ENCODE measurements around the gene ATP8A2.

The ATP8A2 gene

GRCh38 chr13:25727250-25727649, 355.5 kb downstream of the ATP8A2 start:
- no peak for DNase-seq (ENCODE audit: low read depth, low spot score)

- no peak for DNase-seq (ENCODE audit: low read depth, low spot score)
These were observed 356.0 kb downstream of the ATP8A2 start for GRCh38 chr13:25727810-25728209.

- no peak for DNase-seq (ENCODE audit: low read depth, low spot score)
These were observed 357.4 kb downstream of the ATP8A2 start for GRCh38 chr13:25729201-25729600.

GRCh38 chr13:25731037-25731436, 359.3 kb downstream of the ATP8A2 start:
- no peak for DNase-seq (ENCODE audit: low read depth, low spot score)

- DNase-seq (ENCODE audit: low read depth, low spot score), result no peak
These were observed 359.8 kb downstream of the ATP8A2 start for GRCh38 chr13:25731536-25731935.

GRCh38 chr13:25732111-25732865, 360.5 kb downstream of the ATP8A2 start:
- DNase-seq (ENCODE audit: low read depth, low spot score), result no peak

- DNase-seq (ENCODE audit: low read depth, low spot score), result no peak
These were observed 361.3 kb downstream of the ATP8A2 start for GRCh38 chr13:25733001-25733491.

- no peak for DNase-seq (ENCODE audit: low read depth, low spot score)
These were observed 362.1 kb downstream of the ATP8A2 start for GRCh38 chr13:25733696-25734435.

- DNase-seq (ENCODE audit: low read depth, low spot score), result no peak
These were observed 366.8 kb downstream of the ATP8A2 start for GRCh38 chr13:25738342-25739196.

- DNase-seq (ENCODE audit: low read depth, low spot score), result no peak
These were observed 367.6 kb downstream of the ATP8A2 start for GRCh38 chr13:25739376-25739775.

GRCh38 chr13:25741796-25742195, 370.0 kb downstream of the ATP8A2 start:
- DNase-seq (ENCODE audit: low read depth, low spot score), result no peak

- no peak for DNase-seq (ENCODE audit: low read depth, low spot score)
These were observed 370.4 kb downstream of the ATP8A2 start for GRCh38 chr13:25742220-25742619.

- DNase-seq (ENCODE audit: low read depth, low spot score), result no peak
These were observed 371.6 kb downstream of the ATP8A2 start for GRCh38 chr13:25743421-25743820.

GRCh38 chr13:25744178-25744577, 372.4 kb downstream of the ATP8A2 start:
- no peak for DNase-seq (ENCODE audit: low read depth, low spot score)

GRCh38 chr13:25746131-25746530, 374.4 kb downstream of the ATP8A2 start:
- no peak for DNase-seq (ENCODE audit: low read depth, low spot score)

GRCh38 chr13:25752957-25753551, 381.3 kb downstream of the ATP8A2 start:
- DNase-seq (ENCODE audit: low read depth, low spot score), result peak; percentile 30

GRCh38 chr13:25753976-25754375, 382.2 kb downstream of the ATP8A2 start:
- DNase-seq (ENCODE audit: low read depth, low spot score), result peak; percentile 21

GRCh38 chr13:25756251-25756650, 384.5 kb downstream of the ATP8A2 start:
- DNase-seq (ENCODE audit: low read depth, low spot score), result no peak

GRCh38 chr13:25756912-25757311, 385.1 kb downstream of the ATP8A2 start:
- DNase-seq (ENCODE audit: low read depth, low spot score), result no peak

- DNase-seq (ENCODE audit: low read depth, low spot score), result no peak
These were observed 389.3 kb downstream of the ATP8A2 start for GRCh38 chr13:25761041-25761440.

- DNase-seq (ENCODE audit: low read depth, low spot score), result no peak
These were observed 390.5 kb downstream of the ATP8A2 start for GRCh38 chr13:25762281-25762680.

All from ELF-1 (cell line).